Kasumi-1 (cell line): ENCODE data around the gene RGL1.

Experiments
- DNase-seq, 2 experiments: peaks; one replicate each; lab custom pipeline; 2025; lab: John Stamatoyannopoulos, UW

RGL1 gene

GRCh38 chr1:183869230-183869629, 64.3 kb downstream of the RGL1 start:
- no peak for DNase-seq

DNA sequence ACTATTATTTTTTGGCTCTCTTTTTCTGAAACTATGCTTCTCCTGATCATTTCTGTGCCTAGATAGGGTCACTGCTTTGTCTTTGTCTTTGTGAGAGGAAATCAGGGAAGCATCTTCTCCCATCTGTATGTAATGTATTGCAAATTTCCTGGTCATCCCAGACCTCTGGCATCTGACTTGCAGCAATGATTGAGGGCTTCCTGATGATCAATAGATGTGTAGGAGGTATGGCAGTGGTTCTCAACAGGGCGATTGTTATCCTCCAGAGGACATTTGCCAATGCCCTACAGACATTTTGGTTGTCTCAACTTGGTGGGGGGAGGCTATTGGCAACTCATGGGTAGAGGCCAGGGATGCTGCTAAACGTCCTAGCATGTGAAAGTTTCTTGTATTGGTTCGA, 64.7 kb downstream of the RGL1 start:
- no peak for DNase-seq

DNA sequence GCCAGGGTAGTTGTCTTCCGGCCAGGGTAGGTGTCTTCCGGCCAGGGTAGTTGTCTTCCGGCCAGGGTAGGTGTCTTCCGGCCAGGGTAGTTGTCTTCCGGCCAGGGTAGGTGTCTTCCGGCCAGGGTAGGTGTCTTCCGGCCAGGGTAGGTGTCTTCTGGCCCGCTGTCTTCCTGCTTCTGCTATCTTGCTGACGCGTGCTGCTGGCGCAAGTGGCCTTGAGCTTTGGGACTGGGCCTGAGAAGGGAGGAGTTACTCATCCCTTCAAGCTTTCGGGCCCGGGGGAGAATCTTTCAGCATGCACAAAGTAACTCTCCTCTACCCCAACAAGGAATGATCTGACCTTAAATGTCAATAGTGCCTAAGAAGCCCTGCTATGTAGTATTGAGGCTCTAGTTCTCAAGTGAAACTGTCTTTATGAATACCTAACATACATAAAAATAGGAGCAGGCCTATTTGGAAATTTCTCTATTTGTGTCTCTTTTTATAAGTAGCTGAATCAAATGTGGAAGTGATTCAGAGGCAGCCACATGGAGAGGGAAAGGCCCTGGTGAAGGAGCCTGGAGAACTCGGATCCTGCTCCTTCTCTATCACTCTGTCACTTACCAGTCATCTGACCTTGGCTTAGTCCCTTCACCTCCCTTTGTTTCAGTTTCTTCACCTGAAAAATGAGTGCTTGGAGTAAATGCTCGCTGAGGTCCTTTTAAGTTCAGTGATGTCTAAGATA, 65.6 kb downstream of the RGL1 start:
- no peak for DNase-seq

- DNase-seq, result no peak
Observed at GRCh38 chr1:183871142-183871541, 66.2 kb downstream of the RGL1 start.

DNA sequence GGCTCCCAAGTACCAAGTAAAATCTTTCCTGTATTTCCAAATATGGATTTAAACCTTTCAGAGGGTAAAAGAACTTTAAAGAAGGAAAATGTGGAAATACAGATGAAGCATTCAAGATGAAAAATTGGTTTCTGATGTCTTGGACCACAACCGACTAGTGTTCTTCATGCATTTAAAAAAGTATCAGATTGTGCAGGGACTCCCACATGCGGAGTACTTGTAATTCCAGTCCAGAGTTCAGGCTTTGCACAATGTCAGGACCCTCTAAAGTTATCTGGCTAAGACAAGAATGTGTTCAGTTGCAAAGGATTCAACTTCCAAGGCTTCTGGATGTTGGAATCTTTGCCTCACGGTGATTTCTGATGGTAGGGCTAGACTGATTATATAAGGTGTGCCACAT, 66.7 kb downstream of the RGL1 start:
- no peak for DNase-seq

DNA sequence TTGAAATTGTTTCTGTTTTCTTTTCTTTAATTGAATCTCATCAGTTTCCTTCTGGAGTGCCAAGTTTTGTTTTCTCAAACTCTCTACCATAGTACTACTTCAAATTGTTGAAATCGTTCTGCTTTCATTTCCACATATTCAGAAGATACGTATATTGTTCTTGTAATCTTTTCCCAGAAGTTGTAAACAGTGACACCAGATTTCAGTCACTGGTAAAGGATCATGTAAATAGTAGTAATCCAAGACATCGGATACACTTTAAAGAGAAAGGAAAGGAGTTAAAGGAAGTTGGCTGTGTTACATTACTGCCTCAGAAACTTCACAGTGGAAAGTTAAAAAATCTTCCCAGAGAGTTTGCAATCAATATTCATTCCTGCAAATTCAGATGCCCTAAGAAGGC, 67.5 kb downstream of the RGL1 start:
- no peak for DNase-seq

DNA sequence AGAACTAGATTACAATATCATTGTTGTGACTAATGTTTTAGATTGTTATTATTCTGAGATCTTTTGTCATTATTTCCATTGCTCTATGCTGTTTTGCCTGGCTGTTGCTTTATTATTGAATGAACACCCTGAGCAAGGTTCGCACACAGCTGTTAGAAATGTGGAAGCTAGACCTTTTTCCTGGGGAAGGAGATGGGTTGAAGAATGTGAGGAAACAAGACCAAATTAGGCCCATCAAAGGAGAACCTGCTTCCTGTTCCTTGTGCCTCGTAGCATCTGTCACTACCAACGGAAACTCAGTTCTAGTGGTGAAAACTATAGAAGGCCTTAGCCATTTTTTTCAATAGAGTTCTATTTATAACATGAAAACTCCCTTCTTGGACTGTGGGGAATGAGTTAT, 68.7 kb downstream of the RGL1 start:
- DNase-seq, result peak; percentile 98

- no peak for DNase-seq
Observed at GRCh38 chr1:183876309-183876708, 71.4 kb downstream of the RGL1 start.

DNA sequence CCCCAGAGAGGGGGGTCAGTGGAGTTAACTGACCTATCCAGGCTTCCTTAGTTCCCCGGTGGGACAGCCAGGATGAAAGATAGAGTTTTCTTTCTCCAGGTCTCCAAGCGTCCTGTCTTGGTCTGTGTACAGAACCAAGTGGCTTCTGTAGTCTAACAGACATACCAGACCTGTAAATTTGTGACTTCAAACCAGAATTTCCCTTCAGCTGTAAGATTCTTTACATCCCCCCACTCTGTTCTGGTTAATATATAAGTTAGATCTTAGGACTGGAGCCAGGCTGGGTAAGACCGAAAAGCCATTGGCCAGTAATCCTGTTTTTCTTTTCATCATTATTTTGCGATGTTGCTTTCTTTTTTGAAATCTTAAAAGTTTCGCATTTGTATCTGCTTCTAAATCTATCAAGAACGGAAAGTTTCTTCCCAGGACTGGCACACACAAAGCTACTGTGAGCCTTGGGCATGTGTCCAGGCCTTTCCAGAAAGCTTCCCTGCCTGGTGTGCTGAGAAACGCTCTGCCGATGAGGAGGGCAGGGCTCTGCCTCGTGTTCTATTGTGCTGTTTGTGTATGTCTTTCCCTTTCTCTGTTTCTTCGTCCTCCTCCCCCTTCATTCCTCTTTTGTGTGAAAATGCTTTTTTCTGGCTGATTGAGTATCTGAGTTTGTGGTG, 72.3 kb downstream of the RGL1 start:
- no peak for DNase-seq

- DNase-seq, result no peak
Observed at GRCh38 chr1:183879494-183879893, 74.6 kb downstream of the RGL1 start.

DNA sequence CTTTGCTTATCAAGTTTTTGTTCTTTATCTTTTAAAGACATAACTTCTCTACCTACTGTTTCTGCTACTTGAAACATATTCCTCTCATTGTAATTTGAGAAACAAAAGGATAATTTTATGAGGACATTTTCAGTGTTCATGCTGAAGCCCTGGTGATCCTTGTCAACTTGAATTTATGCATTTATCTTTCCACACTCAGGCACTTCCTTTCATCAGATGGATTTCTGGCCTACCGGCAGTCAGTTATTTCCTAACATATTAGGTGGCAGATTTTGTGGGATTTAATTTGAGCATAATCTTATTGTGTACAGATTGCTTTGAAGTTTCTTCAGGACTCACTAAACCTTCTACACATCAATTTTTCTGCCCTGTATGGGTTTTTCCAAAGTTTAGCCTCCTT, 75.0 kb downstream of the RGL1 start:
- DNase-seq, result no peak

DNA sequence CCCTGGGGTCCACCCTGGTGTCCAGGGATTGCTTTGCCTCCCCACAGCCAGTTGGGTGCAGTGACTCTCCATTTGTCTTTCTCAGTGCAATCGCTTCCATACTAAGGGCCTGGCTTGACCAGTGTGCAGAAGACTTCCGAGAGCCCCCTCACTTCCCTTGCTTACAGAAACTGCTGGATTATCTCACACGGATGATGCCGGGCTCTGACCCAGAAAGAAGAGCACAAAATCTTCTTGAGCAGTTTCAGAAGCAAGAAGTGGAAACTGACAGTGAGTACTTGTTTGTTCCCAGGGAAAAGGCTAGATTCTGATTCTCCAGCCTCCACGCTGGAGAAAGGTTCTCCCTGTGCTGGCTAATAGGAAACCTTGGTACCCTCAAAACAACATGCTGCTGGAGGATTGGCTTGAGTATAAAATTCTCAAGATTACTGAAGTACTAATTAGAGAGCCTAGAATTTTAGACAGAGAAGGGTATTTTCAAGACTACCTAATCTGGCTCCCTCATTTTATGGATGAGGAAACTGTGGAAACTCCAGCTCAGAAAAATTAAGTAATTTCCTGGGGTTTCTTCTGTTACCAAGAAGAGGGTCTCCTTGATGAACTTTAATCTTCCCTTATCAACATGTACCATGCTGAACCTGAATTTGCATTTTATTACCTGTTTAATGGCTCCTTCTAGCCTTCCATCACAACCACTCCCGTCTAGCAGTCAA, 75.8 kb downstream of the RGL1 start:
- DNase-seq, result no peak

GRCh38 chr1:183881387-183882131, 76.6 kb downstream of the RGL1 start:
- no peak for DNase-seq

GRCh38 chr1:183882335-183883167, 77.6 kb downstream of the RGL1 start:
- no peak for DNase-seq

GRCh38 chr1:183883623-183884022, 78.7 kb downstream of the RGL1 start:
- DNase-seq, result no peak

DNA sequence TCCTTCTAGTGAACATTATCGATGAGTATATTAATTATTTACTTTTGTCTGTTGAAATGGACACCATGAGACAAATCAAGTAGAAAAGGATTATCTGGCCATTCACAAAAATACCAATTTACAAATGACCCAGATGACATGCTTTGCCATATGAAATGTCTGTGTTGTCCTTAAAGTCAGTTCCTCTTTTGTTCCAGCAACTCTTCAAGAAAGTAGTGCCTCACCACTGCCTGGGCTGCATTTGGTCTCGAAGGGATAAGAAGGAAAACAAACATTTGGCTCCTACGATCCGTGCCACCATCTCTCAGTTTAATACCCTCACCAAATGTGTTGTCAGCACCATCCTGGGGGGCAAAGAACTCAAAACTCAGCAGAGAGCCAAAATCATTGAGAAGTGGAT, 79.6 kb downstream of the RGL1 start:
- peak; percentile 33 to 51 for DNase-seq

DNA sequence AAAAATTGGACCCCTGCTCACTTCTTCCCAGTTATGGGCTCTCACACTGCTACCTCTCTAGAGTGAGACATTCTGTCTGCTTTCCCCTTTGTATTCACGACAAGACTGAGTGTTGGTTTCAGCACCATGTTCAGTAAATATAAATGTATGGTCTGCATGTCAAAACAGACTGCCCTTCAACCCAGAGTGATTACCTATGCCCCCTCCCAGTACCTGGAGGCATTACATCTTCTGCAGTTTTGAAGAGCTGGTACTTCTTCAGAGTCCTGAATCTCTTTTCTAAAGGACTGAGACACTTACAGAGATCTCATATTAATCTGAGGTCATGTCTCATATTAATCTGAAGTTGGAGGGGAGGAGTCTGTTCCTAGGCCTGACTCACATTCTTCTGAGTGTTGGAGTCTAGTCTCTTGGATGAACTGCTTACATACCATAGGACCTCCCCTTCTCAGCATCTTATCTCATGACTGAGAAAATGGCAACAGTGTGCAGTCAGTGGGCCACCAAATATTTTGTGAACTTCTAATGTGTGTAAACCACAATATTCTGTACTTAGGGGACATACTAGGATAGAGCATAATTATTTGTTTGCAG, 80.3 kb downstream of the RGL1 start:
- no peak for DNase-seq

DNA sequence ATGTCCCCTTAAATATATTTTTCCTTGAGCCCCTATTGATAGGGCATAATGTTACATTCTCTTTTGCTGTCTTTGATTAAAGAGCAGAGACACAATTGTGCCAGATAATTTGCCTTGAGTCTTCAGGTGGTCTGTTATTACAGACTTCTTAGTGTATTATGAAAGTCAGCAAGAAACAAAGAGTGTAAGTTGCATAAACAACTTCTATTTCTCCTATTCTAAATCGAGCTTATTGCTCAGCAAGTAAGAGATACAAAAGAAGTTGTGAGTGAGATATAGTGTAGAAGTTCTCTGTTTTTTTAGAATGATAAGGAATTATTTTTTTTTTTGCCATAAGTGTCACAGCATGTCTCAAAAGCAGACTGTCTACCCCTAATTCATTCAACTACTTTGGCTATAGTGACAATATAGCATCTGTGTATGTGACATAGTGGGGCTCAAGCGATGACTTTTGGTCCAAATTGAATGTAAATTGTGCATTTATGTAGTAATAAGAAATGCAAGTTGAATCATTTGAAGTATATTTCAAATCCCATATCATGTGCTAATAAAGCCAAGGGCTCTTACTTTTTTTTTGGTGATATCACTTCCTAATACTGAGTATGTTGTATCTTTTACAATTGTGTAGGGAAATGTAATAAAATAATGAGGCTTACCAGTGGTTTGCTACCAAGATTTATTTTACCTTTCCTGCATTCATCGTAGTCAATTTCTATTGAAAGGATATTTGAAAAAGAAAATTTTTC, 81.3 kb downstream of the RGL1 start:
- DNase-seq, result no peak

- no peak for DNase-seq
Observed at GRCh38 chr1:183886853-183887252, 81.9 kb downstream of the RGL1 start.
